ENCODE measurements around the gene SETD1A.

The SETD1A gene

GRCh38 chr16:31025339-31025738 is 67.8 kb downstream of the SETD1A start:
- DNase-seq = no peak

GRCh38 chr16:31029272-31029671 is 71.7 kb downstream of the SETD1A start:
- DNase-seq = no peak

- DNase-seq = no peak
Measured at GRCh38 chr16:31031276-31031675, 73.7 kb downstream of the SETD1A start.

- DNase-seq = peak; percentile 95
Measured at GRCh38 chr16:31032736-31033708, 75.5 kb downstream of the SETD1A start, which contains the start of gene STX4. Gene STX4 (plus strand): TSS chr16:31033558. CDS start chr16:31033806, 248 bp downstream.

GRCh38 chr16:31033709-31034492 is 76.3 kb downstream of the SETD1A start:
- peak; percentile 85 for DNase-seq

All from activated CD4-positive, CD25-positive, alpha-beta regulatory T cell treated with anti-CD3 and anti-CD28 coated beads, Interleukin-2, amount 50 U/mL, for 72 hours (primary cell).